K562 (cell line): ENCODE results near the gene C12orf42. TPM values are rescaled to one million over a fixed set of nuclear protein-coding genes. Genes with fewer than 3 reads are reported as not detected.

Experiments used
- ARID3A ChIP-seq: IDR thresholded peaks from 2 replicates; pipeline ENCODE4 v1.6.1; 2012; ENCODE audit warnings: low read depth, low read length, improper control_type of control experiment, borderline replicate concordance
- CHD1 ChIP-seq: fragments of 200-600 bp; sonication (generic); IDR thresholded peaks from one replicate; pipeline ENCODE4 v1.6.1; 2012; ENCODE audit warnings: mild to moderate bottlenecking, moderate library complexity, low read length, inconsistent platforms
- CHD2 ChIP-seq: IDR thresholded peaks from 2 replicates; pipeline ENCODE4 v1.6.1; 2011; ENCODE audit warnings: low read depth, low read length
- HDAC6 ChIP-seq: IDR thresholded peaks from 2 replicates; pipeline ENCODE4 v1.6.1; 2012; ENCODE audit warnings: low read depth, mild to moderate bottlenecking, control low read depth, inconsistent platforms, low read length, moderate library complexity
- KDM4B ChIP-seq, 2 experiments: fragments of 450-650 bp in 1 of 2; sonication (generic) in 1 of 2; IDR thresholded peaks; 2 replicates each; pipeline ENCODE4 v1.6.1; 2016 to 2017; ENCODE audit warnings: borderline replicate concordance in 2 of 2, antibody characterized with exemption in 1 of 2, low read depth in 1 of 2, mild to moderate bottlenecking in 1 of 2
- NCOR1 ChIP-seq: fragments of 450-650 bp; IDR thresholded peaks from 2 replicates; pipeline ENCODE4 v1.6.1; 2016; ENCODE audit warnings: mild to moderate bottlenecking, moderate library complexity
- NELFE ChIP-seq: IDR thresholded peaks from 2 replicates; pipeline ENCODE4 v1.6.1; 2011; ENCODE audit warnings: mild to moderate bottlenecking; ENCODE audit not compliant: insufficient read depth, insufficient read length
- NFE2 ChIP-seq: IDR thresholded peaks from 2 replicates; pipeline ENCODE4 v1.6.1; 2014; ENCODE audit warnings: antibody characterized with exemption, low read depth
- RBM17 ChIP-seq: fragments of 200-400 bp; formaldehyde crosslinking; IDR thresholded peaks from 2 replicates; pipeline ENCODE4 v1.6.1; 2017; ENCODE audit warnings: low read depth, mild to moderate bottlenecking, low read length, borderline replicate concordance
- SFPQ ChIP-seq: fragments of 200-400 bp; formaldehyde crosslinking; IDR thresholded peaks from 2 replicates; pipeline ENCODE4 v1.6.1; 2017; ENCODE audit warnings: mild to moderate bottlenecking, low read depth, low read length, moderate library complexity
- STAG1 ChIP-seq: sonication (generic); formaldehyde crosslinking; IDR thresholded peaks from 2 replicates; pipeline ENCODE4 v1.5.0; 2020; ENCODE audit warnings: missing genetic modification reagents, borderline replicate concordance
- STAT6 ChIP-seq: sonication (generic); formaldehyde crosslinking; IDR thresholded peaks from 2 replicates; pipeline ENCODE4 v1.8.1; 2023; ENCODE audit warnings: mild to moderate bottlenecking, missing genetic modification reagents
- polyA plus RNA-seq, 8 experiments: library from polyadenylated mRNA; depleted of rRNA in 4 of 8; stranded (reverse) in 5 of 8; unstranded in 3 of 8; fragments of >200 nt; fragmentation: Nextera tagmentation in 2 of 8; fragmentation: Illumina TruSeq in 1 of 8; extraction: Ambion mirVana in 2 of 8; extraction: Trizol in 1 of 8; gene quantifications; 2 replicates each; pipeline versions ENCODE4 v1.2.1 to v1.2.3, GENCODE V29; 2011 to 2014; ENCODE audit warnings: inconsistent platforms in 1 of 8, missing spikeins in 1 of 8
- total RNA-seq, 7 experiments: library from RNA; depleted of rRNA in 6 of 7; stranded (reverse); fragments of >200 nt in 6 of 7; fragmentation: Illumina TruSeq in 2 of 7; extraction: Trizol in 2 of 7; gene quantifications; 2 replicates each; pipeline versions ENCODE4 v1.2.1 to v1.2.3, GENCODE V29; 2011 to 2021; ENCODE audit warnings: low replicate concordance in 1 of 7
- TF ChIP-seq, protein P1 (sequence below): fragments of 450-650 bp; conservative IDR thresholded peaks from 2 replicates; pipeline ENCODE4 v1.6.1; 2016; ENCODE audit warnings: missing genetic modification characterization, low read depth, mild to moderate bottlenecking, missing compliant biosample characterization, moderate library complexity
- TF ChIP-seq, protein P2 (sequence below), 3 experiments: fragments of 200-800 bp in 1 of 3; fragments of 250-450 bp in 1 of 3; fragments of 450-650 bp in 1 of 3; sonication (Bioruptor Pico) in 1 of 3; sonication (Bioruptor generic) in 1 of 3; formaldehyde crosslinking in 1 of 3; IDR thresholded peaks; 2 replicates each; pipeline versions ENCODE4 v1.6.1 to v1.8.0; 2016 to 2022; ENCODE audit warnings: mild to moderate bottlenecking in 2 of 3, missing genetic modification characterization in 2 of 3, missing compliant biosample characterization in 1 of 3, moderate library complexity in 1 of 3

C12orf42 gene
- total and polyA plus RNA-seq, 9 of the 15 experiments (the other 6 are each of a cell fraction or from before 2014, with no cell fraction given), result not detected

GRCh38 chr12:103391103-103391502, 104.7 kb downstream of the C12orf42 start (continued):
- TF ChIP-seq SFPQ, result no peak
- TF ChIP-seq NFE2, result 0 out of 2 replicates have a peak, but pooled peaks have one; percentile 29
- no peak for TF ChIP-seq STAG1 (CRISPR knock-in tag)
- no peak for TF ChIP-seq RBM17
- no peak for TF ChIP-seq STAT6 (CRISPR knock-in tag)
- TF ChIP-seq, protein P1, sequence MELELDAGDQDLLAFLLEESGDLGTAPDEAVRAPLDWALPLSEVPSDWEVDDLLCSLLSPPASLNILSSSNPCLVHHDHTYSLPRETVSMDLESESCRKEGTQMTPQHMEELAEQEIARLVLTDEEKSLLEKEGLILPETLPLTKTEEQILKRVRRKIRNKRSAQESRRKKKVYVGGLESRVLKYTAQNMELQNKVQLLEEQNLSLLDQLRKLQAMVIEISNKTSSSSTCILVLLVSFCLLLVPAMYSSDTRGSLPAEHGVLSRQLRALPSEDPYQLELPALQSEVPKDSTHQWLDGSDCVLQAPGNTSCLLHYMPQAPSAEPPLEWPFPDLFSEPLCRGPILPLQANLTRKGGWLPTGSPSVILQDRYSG (tag), result no peak
- TF ChIP-seq KDM4B (IDR thresholded peaks at IDR 0.05; ENCODE audit: borderline replicate concordance in 2 of 2, low read depth in 1 of 2), result no peak
- TF ChIP-seq CHD1, result no peak
- no peak for TF ChIP-seq CHD2
- TF ChIP-seq NCOR1, result no peak
- TF ChIP-seq, protein P2, sequence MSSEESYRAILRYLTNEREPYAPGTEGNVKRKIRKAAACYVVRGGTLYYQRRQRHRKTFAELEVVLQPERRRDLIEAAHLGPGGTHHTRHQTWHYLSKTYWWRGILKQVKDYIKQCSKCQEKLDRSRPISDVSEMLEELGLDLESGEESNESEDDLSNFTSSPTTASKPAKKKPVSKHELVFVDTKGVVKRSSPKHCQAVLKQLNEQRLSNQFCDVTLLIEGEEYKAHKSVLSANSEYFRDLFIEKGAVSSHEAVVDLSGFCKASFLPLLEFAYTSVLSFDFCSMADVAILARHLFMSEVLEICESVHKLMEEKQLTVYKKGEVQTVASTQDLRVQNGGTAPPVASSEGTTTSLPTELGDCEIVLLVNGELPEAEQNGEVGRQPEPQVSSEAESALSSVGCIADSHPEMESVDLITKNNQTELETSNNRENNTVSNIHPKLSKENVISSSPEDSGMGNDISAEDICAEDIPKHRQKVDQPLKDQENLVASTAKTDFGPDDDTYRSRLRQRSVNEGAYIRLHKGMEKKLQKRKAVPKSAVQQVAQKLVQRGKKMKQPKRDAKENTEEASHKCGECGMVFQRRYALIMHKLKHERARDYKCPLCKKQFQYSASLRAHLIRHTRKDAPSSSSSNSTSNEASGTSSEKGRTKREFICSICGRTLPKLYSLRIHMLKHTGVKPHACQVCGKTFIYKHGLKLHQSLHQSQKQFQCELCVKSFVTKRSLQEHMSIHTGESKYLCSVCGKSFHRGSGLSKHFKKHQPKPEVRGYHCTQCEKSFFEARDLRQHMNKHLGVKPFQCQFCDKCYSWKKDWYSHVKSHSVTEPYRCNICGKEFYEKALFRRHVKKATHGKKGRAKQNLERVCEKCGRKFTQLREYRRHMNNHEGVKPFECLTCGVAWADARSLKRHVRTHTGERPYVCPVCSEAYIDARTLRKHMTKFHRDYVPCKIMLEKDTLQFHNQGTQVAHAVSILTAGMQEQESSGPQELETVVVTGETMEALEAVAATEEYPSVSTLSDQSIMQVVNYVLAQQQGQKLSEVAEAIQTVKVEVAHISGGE (CRISPR knock-in tag; IDR thresholded peaks at IDR 0.05), result no peak
- TF ChIP-seq NELFE, result no peak
- no peak for TF ChIP-seq ARID3A
- TF ChIP-seq HDAC6, result no peak
